Measurements from ENCODE around the gene N4BP2. TPM values are rescaled to one million over a fixed set of nuclear protein-coding genes. Genes with fewer than 3 reads are reported as not detected.

N4BP2 gene
- total RNA-seq, 1 donor from 2014 or later: 5.8 TPM

GRCh38 chr4:40190019-40190418 is 133.4 kb downstream of the N4BP2 start:
- no peak overlapping the region for H3K4me3 ChIP-seq (ENCODE audit: low read depth, low read length)
- no peak for TF ChIP-seq CTCF (conservative IDR thresholded peaks at IDR 0.05; ENCODE audit: low read depth, low read length)
- DNase-seq (ENCODE audit: low read depth): no peak

- no peak for DNase-seq (ENCODE audit: low read depth)
- H3K4me3 ChIP-seq (ENCODE audit: low read depth, low read length): no peak overlapping the region
- no peak for TF ChIP-seq CTCF (conservative IDR thresholded peaks at IDR 0.05; ENCODE audit: low read depth, low read length)
Measured at GRCh38 chr4:40190465-40190864, 133.8 kb downstream of the N4BP2 start.

GRCh38 chr4:40190880-40191815 is 134.5 kb downstream of the N4BP2 start:
- no peak for DNase-seq (ENCODE audit: low read depth)
- no peak overlapping the region for H3K4me3 ChIP-seq (ENCODE audit: low read depth, low read length)
- no peak for TF ChIP-seq CTCF (conservative IDR thresholded peaks at IDR 0.05; ENCODE audit: low read depth, low read length)

- TF ChIP-seq CTCF (conservative IDR thresholded peaks at IDR 0.05; ENCODE audit: low read depth, low read length): no peak
- H3K4me3 ChIP-seq (ENCODE audit: low read depth, low read length): no peak overlapping the region
Measured at GRCh38 chr4:40192114-40193015, 135.7 kb downstream of the N4BP2 start.

GRCh38 chr4:40193016-40193571 is 136.4 kb downstream of the N4BP2 start:
- DNase-seq (ENCODE audit: low read depth): no peak
- TF ChIP-seq CTCF (conservative IDR thresholded peaks at IDR 0.05; ENCODE audit: low read depth, low read length): no peak
- H3K4me3 ChIP-seq (ENCODE audit: low read depth, low read length): no peak overlapping the region

More at GRCh38 chr4:40192114-40193015, 135.7 kb downstream of the N4BP2 start:
- DNase-seq (ENCODE audit: low read depth): no peak

- no peak overlapping the region for H3K4me3 ChIP-seq (ENCODE audit: low read depth, low read length)
- no peak for DNase-seq (ENCODE audit: low read depth)
- TF ChIP-seq CTCF (conservative IDR thresholded peaks at IDR 0.05; ENCODE audit: low read depth, low read length): no peak
Measured at GRCh38 chr4:40193578-40193977, 136.9 kb downstream of the N4BP2 start.

All from epithelial cell of proximal tubule (primary cell).